Neural crest cell (in vitro differentiated cells): ENCODE results near the gene SP6. TPM values are rescaled to one million over a fixed set of nuclear protein-coding genes. Genes with fewer than 3 reads are reported as not detected.

Experiments used
- DNase-seq: peaks from one replicate; pipeline ENCODE4 v3.0.0; 2021; ENCODE audit warnings: low read depth, mixed read lengths, low spot score
- H3K27ac Mint-ChIP-seq: one replicate; pipeline ENCODE4 v1.8.0; 2021; ENCODE audit warnings: mild to moderate bottlenecking, mixed read lengths; ENCODE audit not compliant: unreplicated experiment
- H3K27me3 Mint-ChIP-seq: 2 replicates; pipeline ENCODE4 v1.8.0; 2021; ENCODE audit warnings: low read depth, mild to moderate bottlenecking, mixed read lengths
- H3K36me3 Mint-ChIP-seq: 2 replicates; pipeline ENCODE4 v1.8.0; 2021; ENCODE audit warnings: low read depth, mild to moderate bottlenecking, mixed read lengths
- H3K4me1 Mint-ChIP-seq: 2 replicates; pipeline ENCODE4 v1.8.0; 2021; ENCODE audit warnings: mixed read lengths
- H3K4me3 Mint-ChIP-seq: one replicate; pipeline ENCODE4 v1.8.0; 2021; ENCODE audit warnings: mild to moderate bottlenecking, mixed read lengths
- H3K9me3 Mint-ChIP-seq: 2 replicates; pipeline ENCODE4 v1.8.0; 2021; ENCODE audit warnings: mixed read lengths
- CTCF ChIP-seq: fragments of 200-600 bp; sonication (generic); conservative IDR thresholded peaks from 2 replicates; pipeline ENCODE4 v1.5.0; 2021; ENCODE audit warnings: antibody characterized with exemption, mild to moderate bottlenecking
- total RNA-seq: library from RNA; stranded (reverse); gene quantifications from 2 replicates; pipeline ENCODE4 v1.2.1, GENCODE V29; 2021

The SP6 gene
- total RNA-seq, 1 donor from 2014 or later: 0.16 TPM

DNA sequence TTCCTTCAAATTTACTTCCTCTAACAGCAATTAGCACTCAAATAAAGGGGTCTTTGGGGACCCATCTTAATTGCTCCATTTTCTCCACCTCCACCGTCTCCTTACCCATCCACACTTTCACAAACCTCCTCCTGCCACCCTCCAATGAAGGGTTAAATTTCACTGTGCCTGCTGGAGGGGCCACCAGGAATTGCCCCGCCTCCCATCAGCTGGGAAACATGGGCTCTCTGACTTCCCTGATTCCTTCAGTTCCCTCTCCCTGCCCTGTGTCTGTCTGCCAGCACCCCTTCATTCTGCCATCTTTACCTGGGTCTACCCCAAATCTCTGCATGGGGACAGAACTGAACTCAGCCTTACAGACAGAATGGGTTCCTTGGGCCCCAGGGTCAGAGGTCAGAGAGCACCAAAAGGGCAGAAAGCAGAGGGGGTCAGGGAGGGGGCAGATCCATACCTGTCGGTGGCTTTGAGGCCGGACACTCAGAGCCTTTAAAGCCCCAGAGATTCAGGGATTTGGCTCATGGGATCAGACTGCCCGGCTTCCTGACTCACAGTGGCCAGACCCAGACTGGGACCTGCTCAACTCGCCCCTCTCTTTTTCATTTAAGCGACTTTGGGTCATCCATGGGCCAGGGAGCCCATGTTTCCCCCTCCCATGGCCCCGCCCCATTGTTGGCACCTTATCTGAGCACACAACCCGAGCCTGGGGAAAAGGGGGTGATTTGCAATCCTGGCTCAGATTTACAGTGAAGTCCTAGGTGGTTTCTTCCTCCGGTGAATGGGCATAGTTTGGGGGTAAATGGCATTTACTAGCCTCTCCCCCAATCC lies 27.5 kb upstream of the SP6 start:
- Mint-ChIP-seq H3K27ac (no peak overlapping the region), H3K36me3 (no peaks in the 10 kb centered on the region), H3K9me3 (no peaks in the 10 kb centered on the region), H3K4me3 (no peak overlapping the region), H3K27me3 (peaks cover 77% of the 10 kb centered on the region), H3K4me1 (no peaks in the 10 kb centered on the region)
- no peak for DNase-seq
- no peak for TF ChIP-seq CTCF

DNA sequence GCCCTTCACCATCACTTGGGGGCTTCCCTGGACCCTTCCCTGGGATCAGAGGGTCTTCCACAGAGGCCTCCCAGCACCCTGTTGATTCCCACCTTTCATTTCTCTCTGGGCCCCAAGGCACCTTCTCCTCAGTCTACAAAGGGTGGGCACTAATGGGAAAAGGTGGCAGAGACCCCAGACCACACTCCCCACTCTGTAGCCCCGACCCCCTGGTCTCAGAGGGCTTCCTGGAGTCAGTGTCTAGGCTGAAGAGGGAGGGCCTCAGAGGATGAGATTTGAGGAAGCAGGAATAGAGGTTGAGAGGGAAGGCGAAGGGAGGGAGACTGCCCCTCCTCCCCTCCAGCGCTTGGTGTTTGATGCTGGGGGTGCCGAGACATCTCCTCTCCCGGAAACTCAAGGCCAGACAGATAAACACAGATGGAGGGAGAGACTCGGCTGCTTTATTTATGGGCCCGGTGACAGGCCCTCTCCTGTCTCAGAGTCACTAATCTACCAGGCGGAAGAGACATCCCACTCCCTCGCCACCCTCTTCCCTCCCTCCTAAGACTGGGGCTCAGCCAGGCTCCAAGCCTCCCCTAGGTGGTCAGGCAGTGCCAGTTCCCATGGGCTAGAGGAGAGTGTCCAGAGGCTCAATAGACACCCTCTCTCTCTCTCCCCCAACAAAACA lies 26.5 kb upstream of the SP6 start:
- no peak overlapping the region for H3K27ac Mint-ChIP-seq

GRCh38 chr17:47875011-47875985 lies 24.3 kb upstream of the SP6 start:
- H3K27me3 Mint-ChIP-seq: peaks cover 85% of the 10 kb centered on the region
- peak overlapping the region; percentile 76 for H3K27ac Mint-ChIP-seq
- peaks cover under 1% of the 10 kb centered on the region for H3K4me1 Mint-ChIP-seq
- H3K9me3 Mint-ChIP-seq: no peaks in the 10 kb centered on the region
- H3K36me3 Mint-ChIP-seq: no peaks in the 10 kb centered on the region
- TF ChIP-seq CTCF: no peak
- no peak for DNase-seq
- H3K4me3 Mint-ChIP-seq: no peak overlapping the region

More for the DNA sequence above, 26.5 kb upstream of the SP6 start:
- Mint-ChIP-seq H3K27me3 (peaks cover 80% of the 10 kb centered on the region), H3K4me3 (no peak overlapping the region), H3K9me3 (no peaks in the 10 kb centered on the region), H3K36me3 (no peaks in the 10 kb centered on the region), H3K4me1 (no peaks in the 10 kb centered on the region)
- TF ChIP-seq CTCF: no peak
- DNase-seq: no peak

- no peaks in the 10 kb centered on the region for H3K9me3 Mint-ChIP-seq
- DNase-seq: no peak
- TF ChIP-seq CTCF: no peak
- H3K27me3 Mint-ChIP-seq: peaks cover 91% of the 10 kb centered on the region
- no peaks in the 10 kb centered on the region for H3K36me3 Mint-ChIP-seq
- no peak overlapping the region for H3K4me3 Mint-ChIP-seq
- H3K27ac Mint-ChIP-seq: no peak overlapping the region
- peaks cover 5% of the 10 kb centered on the region for H3K4me1 Mint-ChIP-seq
These were observed 22.5 kb upstream of the SP6 start for GRCh38 chr17:47873200-47874090.
